ENCODE measurements around the gene SERPINA12. TPM values are rescaled to one million over a fixed set of nuclear protein-coding genes. Genes with fewer than 3 reads are reported as not detected.
A peak's percentile ranks its signal among the peaks of the same experiment; 100 is the strongest.

SERPINA12 gene
- total and polyA plus RNA-seq, 4 donors, result not detected

DNA sequence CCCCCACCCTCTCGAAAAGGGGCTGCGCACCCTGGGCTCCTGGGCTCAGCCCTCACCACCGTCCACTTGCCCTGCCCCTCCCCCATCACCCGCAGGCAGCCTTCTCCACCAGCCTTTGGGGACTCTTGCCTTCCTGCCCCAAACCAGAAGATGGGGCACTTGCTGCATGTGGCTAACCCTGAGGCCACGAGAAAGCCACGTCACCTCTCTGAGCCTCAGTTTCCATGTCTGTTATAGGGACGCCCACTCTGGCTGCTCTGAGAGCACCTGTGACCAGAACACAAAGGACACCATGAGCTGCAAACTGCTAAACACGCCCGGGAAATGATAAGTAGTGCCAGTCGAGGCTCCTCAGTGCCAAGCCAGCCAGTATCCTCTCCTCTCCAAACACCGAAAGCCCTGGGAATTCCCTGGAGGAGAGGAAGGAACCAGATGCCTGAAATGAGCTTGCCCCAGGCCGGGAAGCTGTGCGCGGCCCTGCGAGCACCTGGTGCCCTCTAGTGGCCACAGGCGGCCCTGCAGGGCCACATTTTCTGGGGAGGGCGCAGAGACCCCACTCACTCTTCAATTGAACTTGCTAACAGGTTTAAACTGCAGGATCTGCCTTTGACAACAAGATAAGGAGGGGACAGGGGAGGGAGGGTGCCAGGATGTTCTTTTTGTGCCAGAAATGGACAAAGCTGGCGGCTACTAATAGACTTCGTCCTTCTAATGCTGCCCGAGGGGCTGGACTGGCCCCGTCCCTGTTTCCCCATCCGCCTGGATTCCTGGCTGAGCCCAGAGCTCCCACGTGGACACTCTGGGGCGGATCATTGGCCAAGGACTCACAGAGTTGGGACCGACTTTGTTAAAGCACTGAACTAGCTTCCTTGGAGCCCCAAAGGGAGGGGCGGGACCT, 23.1 kb downstream of the SERPINA12 start:
- Histone ChIP-seq H3K27me3 (ENCODE audit: control insufficient read depth in 3 of 3, insufficient read depth in 3 of 3, low read length in 2 of 3) (no peaks in the 10 kb centered on the region), H3K9me3 (ENCODE audit: control insufficient read depth in 4 of 4, insufficient read depth in 3 of 4, low read length in 3 of 4) (peaks cover 0 to 5% (median 0%) of the 10 kb centered on the region in 4 donors), H3K4me3 (no peak overlapping the region), H3K27ac (ENCODE audit: low read depth in 1 of 2, low read length in 1 of 2) (no peak overlapping the region), H3K4me1 (ENCODE audit: control insufficient read depth in 5 of 5, insufficient read depth in 5 of 5, low read length in 5 of 5) (peaks cover 0 to 9% (median 0%) of the 10 kb centered on the region in 5 donors), H3K9ac (ENCODE audit: insufficient read depth in 1 of 2, low read length in 2 of 2) (no peak overlapping the region), H3K36me3 (ENCODE audit: control insufficient read depth in 4 of 4, insufficient read depth in 4 of 4, low read length in 4 of 4) (no peaks in the 10 kb centered on the region)
- TF ChIP-seq CTCF (IDR thresholded peaks at IDR 0.05; ENCODE audit: control extremely low read depth, extremely low read depth), result peak; percentile 85
- ATAC-seq (ENCODE audit: insufficient read depth, low FRiP score), result peak; percentile 73
- peak; percentile 62 to 72 (median 67) for DNase-seq
- 16 to 19% methylated on average over 26 of the region's 26 CpGs for WGBS, 2 donors

GRCh38 chr14:94484481-94484880, 24.8 kb downstream of the SERPINA12 start:
- TF ChIP-seq CTCF (IDR thresholded peaks at IDR 0.05; ENCODE audit: control extremely low read depth, extremely low read depth), result no peak
- H3K9me3 ChIP-seq (ENCODE audit: control insufficient read depth in 4 of 4, insufficient read depth in 3 of 4, low read length in 3 of 4), result peaks cover 0 to 5% (median 0%) of the 10 kb centered on the region in 4 donors
- H3K27ac ChIP-seq (ENCODE audit: low read depth in 1 of 2, low read length in 1 of 2), result no peak overlapping the region
- peaks cover 0 to 9% (median 0%) of the 10 kb centered on the region in 5 donors for H3K4me1 ChIP-seq (ENCODE audit: control insufficient read depth in 5 of 5, insufficient read depth in 5 of 5, low read length in 5 of 5)
- DNase-seq (no peak), ATAC-seq (ENCODE audit: insufficient read depth, low FRiP score) (no peak)
- H3K4me3 ChIP-seq, result no peak overlapping the region
- H3K9ac ChIP-seq (ENCODE audit: insufficient read depth in 1 of 2, low read length in 2 of 2), result no peak overlapping the region
- 81 to 86% methylated on average over 5 of the region's 5 CpGs for WGBS, 2 donors
- no peaks in the 10 kb centered on the region for H3K36me3 ChIP-seq (ENCODE audit: control insufficient read depth in 4 of 4, insufficient read depth in 4 of 4, low read length in 4 of 4)
- no peaks in the 10 kb centered on the region for H3K27me3 ChIP-seq (ENCODE audit: control insufficient read depth in 3 of 3, insufficient read depth in 3 of 3, low read length in 2 of 3)

DNA sequence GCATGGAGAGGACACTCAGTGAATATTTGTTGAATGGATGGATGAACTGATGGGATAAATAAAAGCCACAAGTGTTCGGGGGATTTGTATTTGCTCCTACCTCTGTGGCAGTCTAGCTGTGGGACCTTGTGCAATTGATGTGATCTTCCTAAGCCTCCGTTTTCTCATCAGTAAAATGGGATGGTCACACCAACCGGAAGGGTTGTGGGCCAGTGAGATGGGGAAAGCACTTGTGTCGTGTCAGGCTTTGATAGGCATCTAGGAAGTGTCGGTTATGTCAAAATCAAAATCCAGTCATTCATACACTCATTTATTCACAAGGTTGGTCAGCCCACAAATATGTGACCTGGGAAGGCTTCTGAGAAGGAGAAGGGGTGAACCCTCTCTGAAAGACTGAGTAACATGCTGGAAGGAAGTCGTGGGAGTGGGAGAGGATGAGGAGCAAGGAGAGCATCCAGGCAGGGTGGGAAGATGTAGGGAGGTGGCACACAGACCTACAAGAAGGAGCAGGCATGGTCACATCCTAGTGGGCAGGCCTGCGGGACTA, 25.5 kb downstream of the SERPINA12 start:
- Histone ChIP-seq H3K9me3 (ENCODE audit: control insufficient read depth in 4 of 4, insufficient read depth in 3 of 4, low read length in 3 of 4) (peaks cover 0 to 11% (median 3%) of the 10 kb centered on the region in 4 donors), H3K9ac (ENCODE audit: insufficient read depth in 1 of 2, low read length in 2 of 2) (no peak overlapping the region)

More for the DNA sequence above, 25.5 kb downstream of the SERPINA12 start:
- Histone ChIP-seq H3K4me1 (ENCODE audit: control insufficient read depth in 5 of 5, insufficient read depth in 5 of 5, low read length in 5 of 5) (peaks cover 0 to 9% (median 0%) of the 10 kb centered on the region in 5 donors), H3K27ac (ENCODE audit: low read depth in 1 of 2, low read length in 1 of 2) (no peak overlapping the region), H3K27me3 (ENCODE audit: control insufficient read depth in 3 of 3, insufficient read depth in 3 of 3, low read length in 2 of 3) (no peaks in the 10 kb centered on the region), H3K4me3 (no peak overlapping the region), H3K36me3 (ENCODE audit: control insufficient read depth in 4 of 4, insufficient read depth in 4 of 4, low read length in 4 of 4) (no peaks in the 10 kb centered on the region)
- WGBS, 2 donors, result 83 to 90% methylated on average over 7 of the region's 7 CpGs
- no peak for ATAC-seq (ENCODE audit: insufficient read depth, low FRiP score)
- DNase-seq, result no peak
- no peak for TF ChIP-seq CTCF (IDR thresholded peaks at IDR 0.05; ENCODE audit: control extremely low read depth, extremely low read depth)
